Fibroblast of villous mesenchyme (primary cell): ENCODE results near the gene PCSK5. TPM values are rescaled to one million over a fixed set of nuclear protein-coding genes. Genes with fewer than 3 reads are reported as not detected.

Source experiments
- DNase-seq: peaks from one replicate; pipeline ENCODE4 v3.0.0-alpha.2; 2010; ENCODE audit warnings: low read depth
- H3K4me3 ChIP-seq: 2 replicates; pipeline ENCODE4 v1.5.1; 2011; ENCODE audit warnings: low read depth, mild to moderate bottlenecking, low read length
- CTCF ChIP-seq: IDR thresholded peaks from 2 replicates; pipeline ENCODE4 v1.5.1; 2012; ENCODE audit warnings: low read depth, mild to moderate bottlenecking, low read length; ENCODE audit not compliant: insufficient read depth
- total RNA-seq: library from RNA; depleted of rRNA; stranded (reverse); fragments of >200 nt; gene quantifications from 2 replicates; pipeline ENCODE4 v1.2.3, GENCODE V29; 2012

PCSK5 gene
- total RNA-seq, 1 donor = 1.7 TPM

- TF ChIP-seq CTCF = no peak
- no peak overlapping the region for H3K4me3 ChIP-seq
- DNase-seq = no peak
These were observed 399.2 kb downstream of the PCSK5 start for GRCh38 chr9:76289703-76290102.

- no peak overlapping the region for H3K4me3 ChIP-seq
- no peak for TF ChIP-seq CTCF
- DNase-seq = no peak
These were observed 400.1 kb downstream of the PCSK5 start for GRCh38 chr9:76290555-76290954.

DNA sequence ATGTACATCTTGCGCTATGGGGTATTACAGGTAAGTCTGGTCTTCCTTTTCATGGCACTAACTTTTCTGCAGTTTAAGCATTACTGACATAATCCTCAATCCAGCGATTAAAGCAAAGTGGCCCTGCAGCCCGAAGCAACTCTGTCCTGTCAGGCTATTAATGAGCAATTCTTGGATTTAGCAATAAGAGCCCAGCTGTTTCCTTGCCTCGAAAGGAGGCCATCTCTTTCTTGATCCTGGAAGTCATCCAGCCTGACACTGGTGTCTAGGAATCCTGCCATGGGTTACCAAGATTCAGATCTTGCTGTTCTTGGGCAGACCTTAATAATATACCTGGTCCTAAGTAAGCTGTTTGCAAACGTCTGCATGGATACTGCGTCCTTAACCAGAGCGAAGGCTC lies 401.8 kb downstream of the PCSK5 start:
- no peak overlapping the region for H3K4me3 ChIP-seq

DNA sequence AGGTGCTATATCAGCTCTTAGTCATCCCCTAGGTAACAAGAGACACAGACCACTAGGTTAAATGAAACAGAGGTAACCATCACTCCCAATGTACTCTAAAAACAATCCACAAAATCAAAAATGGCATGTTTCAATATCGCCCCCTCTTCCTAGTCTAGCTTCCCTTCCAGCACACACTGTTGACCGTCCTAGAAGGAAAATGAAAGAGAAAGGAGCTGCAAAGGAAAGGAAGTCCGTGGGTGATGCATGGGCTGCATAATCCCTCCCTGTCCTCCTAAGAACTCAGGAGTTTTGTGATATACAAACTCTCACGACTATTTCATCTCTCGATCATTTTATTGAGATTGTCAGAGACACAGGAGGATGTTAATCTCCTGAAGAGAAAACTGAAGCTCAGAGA lies 402.2 kb downstream of the PCSK5 start:
- TF ChIP-seq CTCF = no peak
- no peak overlapping the region for H3K4me3 ChIP-seq
- no peak for DNase-seq

More for the DNA sequence above, 401.8 kb downstream of the PCSK5 start:
- no peak for TF ChIP-seq CTCF
- no peak for DNase-seq

- no peak for TF ChIP-seq CTCF
- H3K4me3 ChIP-seq = no peak overlapping the region
- no peak for DNase-seq
These were observed 403.8 kb downstream of the PCSK5 start for GRCh38 chr9:76294301-76294700.

- no peak for TF ChIP-seq CTCF
These were observed 406.3 kb downstream of the PCSK5 start for GRCh38 chr9:76296561-76297310.

More at GRCh38 chr9:76296561-76297310, 406.3 kb downstream of the PCSK5 start:
- no peak for DNase-seq
- H3K4me3 ChIP-seq = no peak overlapping the region
